ENCODE results near the gene MRM3.
"Not testable (repeated sequence)": the region's sequence is repeated elsewhere in the genome, so short reads cannot be mapped to it uniquely, and the experiment has no call there.

MRM3 gene

GRCh38 chr17:828761-829160, 46.6 kb downstream of the MRM3 start:
- no peak for DNase-seq

GRCh38 chr17:829614-830013, 47.5 kb downstream of the MRM3 start:
- DNase-seq = not testable (repeated sequence)

- no peak for DNase-seq
Measured at GRCh38 chr17:830381-830780, 48.2 kb downstream of the MRM3 start.

- DNase-seq = no peak
Measured at GRCh38 chr17:830950-831349, 48.8 kb downstream of the MRM3 start.

GRCh38 chr17:834136-834535, 52.0 kb downstream of the MRM3 start:
- no peak for DNase-seq

- no peak for DNase-seq
Measured at GRCh38 chr17:835263-835662, 53.1 kb downstream of the MRM3 start.

- not testable (repeated sequence) for DNase-seq
Measured at GRCh38 chr17:835721-836120, 53.6 kb downstream of the MRM3 start.

GRCh38 chr17:836151-836550, 54.0 kb downstream of the MRM3 start:
- DNase-seq = no peak

- no peak for DNase-seq
Measured at GRCh38 chr17:838486-838885, 56.3 kb downstream of the MRM3 start.

- no peak for DNase-seq
Measured at GRCh38 chr17:841313-841712, 59.2 kb downstream of the MRM3 start.

All from cerebellar nuclear complex (tissue), 1 donor.